Caco-2 (cell line): Measurements from ENCODE around the gene BMX. TPM values are rescaled to one million over a fixed set of nuclear protein-coding genes. Genes with fewer than 3 reads are reported as not detected.

Experiments
- BruUV-seq: library from RNA; stranded (reverse); fragments of 400-500 nt; replicated peaks from 2 replicates; lab custom pipeline; 2021; lab: Mats Ljungman, UMichigan
- CTCF ChIA-PET: fragments of 300-600 bp; sonication (Branson Sonifier 250); formaldehyde crosslinking; loops from one replicate; lab custom pipeline; 2022; ENCODE audit warnings: antibody characterized with exemption; lab: Charles Lee
- POLR2A ChIA-PET: fragments of 300-600 bp; sonication (Branson Sonifier 250); formaldehyde crosslinking; loops from one replicate; lab custom pipeline; 2022; ENCODE audit warnings: antibody characterized with exemption; lab: Charles Lee
- DNase-seq, 2 experiments: peaks; one replicate each; pipeline versions ENCODE4 v3.0.0 to v3.0.0-alpha.2; 2020 to 2022
- H3K27me3 ChIP-seq: replicated peaks from 2 replicates; pipeline ENCODE4 v1.6.0; 2011; ENCODE audit warnings: low read length; ENCODE audit not compliant: control insufficient read depth, insufficient read depth
- H3K36me3 ChIP-seq: 2 replicates; pipeline ENCODE4 v1.5.1; 2011; ENCODE audit warnings: low read length; ENCODE audit not compliant: control insufficient read depth, insufficient read depth
- H3K4me1 ChIP-seq: fragments of 250-450 bp; sonication (Bioruptor Pico); 2 replicates; pipeline ENCODE4 v1.5.1; 2020; ENCODE audit warnings: mild to moderate bottlenecking
- H3K4me3 ChIP-seq: 2 replicates; pipeline ENCODE4 v1.5.1; 2011; ENCODE audit warnings: low read depth, mild to moderate bottlenecking, control low read depth, low read length
- H3K9me3 ChIP-seq: fragments of 250-450 bp; sonication (Bioruptor Pico); 2 replicates; pipeline ENCODE4 v1.5.1; 2020; ENCODE audit warnings: mild to moderate bottlenecking, moderate library complexity
- H3K27ac Mint-ChIP-seq: one replicate; pipeline ENCODE4 v1.8.0; 2022; ENCODE audit warnings: mixed read lengths; ENCODE audit not compliant: unreplicated experiment
- H3K27me3 Mint-ChIP-seq: one replicate; pipeline ENCODE4 v1.8.0; 2022; ENCODE audit warnings: mixed read lengths; ENCODE audit not compliant: insufficient read depth, unreplicated experiment
- H3K36me3 Mint-ChIP-seq: one replicate; pipeline ENCODE4 v1.8.0; 2022; ENCODE audit warnings: mild to moderate bottlenecking, mixed read lengths; ENCODE audit not compliant: insufficient read depth, unreplicated experiment
- H3K4me1 Mint-ChIP-seq: one replicate; pipeline ENCODE4 v1.8.0; 2022; ENCODE audit warnings: low read depth, mixed read lengths; ENCODE audit not compliant: unreplicated experiment
- H3K4me3 Mint-ChIP-seq: one replicate; pipeline ENCODE4 v1.8.0; 2022; ENCODE audit warnings: mild to moderate bottlenecking, moderate library complexity, mixed read lengths; ENCODE audit not compliant: unreplicated experiment
- H3K9me3 Mint-ChIP-seq: one replicate; pipeline ENCODE4 v1.8.0; 2022; ENCODE audit warnings: mixed read lengths; ENCODE audit not compliant: unreplicated experiment
- intact Hi-C: fragments of 100-400 bp; cut with micrococcal nuclease; formaldehyde crosslinking; loops from one replicate; pipeline ENCODE4 v1.10.0; 2022; ENCODE audit not compliant: unreplicated experiment
- total RNA-seq: library from RNA; stranded (reverse); gene quantifications from 2 replicates; pipeline ENCODE4 v1.2.3, GENCODE V29; 2022
- TF ChIP-seq, protein P1 (sequence below), 2 experiments: fragments of 200-600 bp in 1 of 2; IDR thresholded peaks; 1 replicate in 1 of 2; 2 replicates in 1 of 2; pipeline versions ENCODE4 v1.5.1 to v1.8.0; 2011 to 2022; ENCODE audit warnings: antibody characterized with exemption in 1 of 2, control low read depth in 1 of 2, inconsistent platforms in 1 of 2, low read depth in 1 of 2, low read length in 1 of 2, mild to moderate bottlenecking in 1 of 2, moderate library complexity in 1 of 2; ENCODE audit not compliant: insufficient read depth in 1 of 2, severe bottlenecking in 1 of 2, unreplicated experiment in 1 of 2

BMX gene
- total RNA-seq, 1 experiment from 2014 or later = not detected

DNA sequence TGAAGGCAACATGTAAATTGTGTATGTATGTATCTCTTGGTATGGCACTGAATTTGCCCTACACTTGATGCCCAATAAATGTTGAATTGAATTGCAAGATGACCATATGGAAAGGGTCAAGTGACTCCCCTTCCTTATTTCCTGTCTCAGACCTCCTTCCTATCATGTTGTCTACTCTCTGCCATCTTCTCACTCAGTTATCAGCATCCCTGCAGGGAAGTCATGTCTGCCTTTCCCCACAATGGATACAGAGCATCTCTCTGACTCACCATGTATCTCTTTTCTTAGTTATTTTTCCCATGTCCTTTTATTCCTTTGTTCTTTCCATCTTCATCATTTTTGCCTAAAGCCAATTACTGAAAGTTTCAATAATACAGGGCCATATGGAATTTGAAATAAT, 22.5 kb downstream of the BMX start:
- intact Hi-C loops = no loop called here
- TF ChIP-seq, protein P1, sequence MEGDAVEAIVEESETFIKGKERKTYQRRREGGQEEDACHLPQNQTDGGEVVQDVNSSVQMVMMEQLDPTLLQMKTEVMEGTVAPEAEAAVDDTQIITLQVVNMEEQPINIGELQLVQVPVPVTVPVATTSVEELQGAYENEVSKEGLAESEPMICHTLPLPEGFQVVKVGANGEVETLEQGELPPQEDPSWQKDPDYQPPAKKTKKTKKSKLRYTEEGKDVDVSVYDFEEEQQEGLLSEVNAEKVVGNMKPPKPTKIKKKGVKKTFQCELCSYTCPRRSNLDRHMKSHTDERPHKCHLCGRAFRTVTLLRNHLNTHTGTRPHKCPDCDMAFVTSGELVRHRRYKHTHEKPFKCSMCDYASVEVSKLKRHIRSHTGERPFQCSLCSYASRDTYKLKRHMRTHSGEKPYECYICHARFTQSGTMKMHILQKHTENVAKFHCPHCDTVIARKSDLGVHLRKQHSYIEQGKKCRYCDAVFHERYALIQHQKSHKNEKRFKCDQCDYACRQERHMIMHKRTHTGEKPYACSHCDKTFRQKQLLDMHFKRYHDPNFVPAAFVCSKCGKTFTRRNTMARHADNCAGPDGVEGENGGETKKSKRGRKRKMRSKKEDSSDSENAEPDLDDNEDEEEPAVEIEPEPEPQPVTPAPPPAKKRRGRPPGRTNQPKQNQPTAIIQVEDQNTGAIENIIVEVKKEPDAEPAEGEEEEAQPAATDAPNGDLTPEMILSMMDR (IDR thresholded peaks at IDR 0.05; ENCODE audit: insufficient read depth in 1 of 2, low read depth in 1 of 2, low read length in 1 of 2, severe bottlenecking in 1 of 2, unreplicated experiment in 1 of 2) = no peak
- CTCF ChIA-PET = no interaction called here

DNA sequence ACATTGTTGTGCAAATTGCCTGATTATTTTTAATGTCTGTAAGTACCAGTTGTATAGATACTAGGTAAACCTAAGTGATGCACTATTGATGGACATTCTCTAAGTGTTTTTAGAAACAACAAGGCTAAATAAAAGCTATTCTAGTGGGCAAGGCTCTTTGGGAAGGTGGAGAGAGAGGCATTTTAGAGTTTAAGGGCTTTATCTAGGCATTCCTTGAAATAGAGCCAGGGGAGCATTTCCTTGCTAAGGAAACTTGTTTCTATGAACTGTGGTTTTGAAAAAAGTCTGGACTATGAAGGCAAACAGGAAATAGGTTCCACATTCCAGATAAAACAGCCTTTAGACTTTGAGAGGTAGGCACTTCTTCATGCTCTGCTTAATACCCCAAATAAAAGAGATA, 23.8 kb downstream of the BMX start:
- CTCF ChIA-PET = no interaction called here
- no TSS peak for BruUV-seq

More for the DNA sequence above, 22.5 kb downstream of the BMX start:
- H3K4me3 Mint-ChIP-seq = no peak overlapping the region
- Histone ChIP-seq H3K9me3 (no peaks in the 10 kb centered on the region), H3K4me3 (no peak overlapping the region), H3K4me1 (no peaks in the 10 kb centered on the region), H3K27me3 (no peaks in the 10 kb centered on the region; the same call in 1 of the 2 replicates), H3K36me3 (no peaks in the 10 kb centered on the region)
- BruUV-seq = no TSS peak
- H3K9me3 Mint-ChIP-seq = no peaks in the 10 kb centered on the region
- no peaks in the 10 kb centered on the region for H3K36me3 Mint-ChIP-seq
- DNase-seq = no peak
- peaks cover 8% of the 10 kb centered on the region for H3K27me3 Mint-ChIP-seq
- H3K27ac Mint-ChIP-seq = no peak overlapping the region
- POLR2A ChIA-PET = no interaction called here
- H3K4me1 Mint-ChIP-seq = no peaks in the 10 kb centered on the region

DNA sequence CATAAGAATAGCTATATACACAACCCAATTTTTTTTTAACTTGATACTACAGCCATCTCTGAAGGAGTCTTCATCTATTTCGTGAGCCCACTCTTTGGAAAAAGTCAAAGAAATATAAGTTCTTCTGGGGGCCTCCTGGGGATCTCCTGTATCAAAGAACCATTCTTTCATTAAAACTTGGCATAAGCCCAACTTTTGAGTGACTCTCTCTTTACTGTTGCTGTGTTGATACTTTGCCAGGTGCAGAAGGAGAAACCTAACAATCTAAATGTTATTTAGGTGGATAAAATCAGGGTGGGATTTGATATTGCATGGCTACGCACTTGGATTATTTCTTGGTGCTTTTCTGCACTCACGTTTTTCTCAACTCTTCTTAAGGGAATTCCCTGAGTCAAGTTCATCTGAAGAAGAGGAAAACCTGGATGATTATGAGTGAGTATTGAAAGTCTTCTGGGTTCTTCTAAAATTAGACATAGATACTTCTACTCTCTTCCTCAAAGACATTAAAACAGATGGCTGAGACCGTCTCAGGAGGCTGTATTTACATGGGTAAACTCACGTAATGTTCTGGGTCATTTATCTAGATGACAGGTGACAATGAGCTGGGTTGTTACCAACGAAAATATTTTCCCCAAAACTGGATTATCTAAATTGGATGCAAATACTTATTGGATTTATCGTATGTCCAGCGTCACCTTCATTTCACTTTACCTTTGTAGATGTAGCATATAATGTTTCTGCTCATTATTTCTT, 25.2 kb downstream of the BMX start:
- H3K4me1 ChIP-seq = no peaks in the 10 kb centered on the region
- DNase-seq = no peak
- POLR2A ChIA-PET = no interaction called here
- H3K36me3 ChIP-seq = no peaks in the 10 kb centered on the region
- H3K27ac Mint-ChIP-seq = no peak overlapping the region
- no peaks in the 10 kb centered on the region for H3K4me1 Mint-ChIP-seq
- H3K27me3 ChIP-seq = no peaks in the 10 kb centered on the region; the same call in 1 of the 2 replicates
- intact Hi-C loops = no loop called here
- peaks cover 5% of the 10 kb centered on the region for H3K27me3 Mint-ChIP-seq
- no peaks in the 10 kb centered on the region for H3K36me3 Mint-ChIP-seq
- no peak overlapping the region for H3K4me3 ChIP-seq
- H3K9me3 ChIP-seq = no peaks in the 10 kb centered on the region
- TF ChIP-seq, protein P1 (IDR thresholded peaks at IDR 0.05; ENCODE audit: insufficient read depth in 1 of 2, low read depth in 1 of 2, low read length in 1 of 2, severe bottlenecking in 1 of 2, unreplicated experiment in 1 of 2) = no peak
- no peaks in the 10 kb centered on the region for H3K9me3 Mint-ChIP-seq
- no TSS peak for BruUV-seq
- CTCF ChIA-PET = no interaction called here
- H3K4me3 Mint-ChIP-seq = no peak overlapping the region

More for the DNA sequence above, 23.8 kb downstream of the BMX start:
- Histone ChIP-seq H3K27me3 (no peaks in the 10 kb centered on the region; the same call in 1 of the 2 replicates), H3K36me3 (no peaks in the 10 kb centered on the region), H3K4me3 (no peak overlapping the region), H3K4me1 (no peaks in the 10 kb centered on the region), H3K9me3 (no peaks in the 10 kb centered on the region)
- Mint-ChIP-seq H3K27ac (no peak overlapping the region), H3K27me3 (peaks cover 8% of the 10 kb centered on the region), H3K4me3 (no peak overlapping the region), H3K9me3 (no peaks in the 10 kb centered on the region), H3K36me3 (no peaks in the 10 kb centered on the region), H3K4me1 (no peaks in the 10 kb centered on the region)
- POLR2A ChIA-PET = no interaction called here
- intact Hi-C loops = no loop called here
- DNase-seq = no peak
- TF ChIP-seq, protein P1 (IDR thresholded peaks at IDR 0.05; ENCODE audit: insufficient read depth in 1 of 2, low read depth in 1 of 2, low read length in 1 of 2, severe bottlenecking in 1 of 2, unreplicated experiment in 1 of 2) = no peak
